22Rv1 (cell line): ENCODE measurements around the gene CLIC5.

Source experiments
- ZFX ChIP-seq: fragments of 450-650 bp; IDR thresholded peaks from 2 replicates; pipeline ENCODE4 v1.6.1; 2017; ENCODE audit warnings: antibody characterized with exemption, borderline replicate concordance
- TF ChIP-seq, protein P1 (sequence below): fragments of 450-650 bp; IDR thresholded peaks from 2 replicates; pipeline ENCODE4 v1.5.1; 2017; ENCODE audit warnings: mild to moderate bottlenecking

DNA sequence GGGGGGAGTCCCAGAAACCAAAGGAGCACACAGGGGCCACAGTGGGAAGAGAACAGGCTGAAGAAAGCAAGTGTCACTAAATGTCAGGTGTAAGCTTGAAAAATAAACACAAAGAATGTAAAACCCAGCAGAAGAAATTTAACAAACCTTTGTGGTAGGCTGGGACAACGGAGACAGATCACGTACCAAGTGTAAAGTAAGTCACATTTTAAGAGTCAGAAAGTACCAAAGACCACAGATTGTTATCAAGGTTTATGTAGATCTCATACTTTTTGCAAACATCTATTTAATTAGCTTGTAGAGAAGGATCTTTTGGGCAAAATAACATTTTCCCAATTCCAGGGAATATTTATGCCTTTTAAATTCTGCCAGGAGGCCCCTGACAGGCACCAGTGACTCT, 1.6 kb downstream of the CLIC5 start:
- TF ChIP-seq, protein P1, sequence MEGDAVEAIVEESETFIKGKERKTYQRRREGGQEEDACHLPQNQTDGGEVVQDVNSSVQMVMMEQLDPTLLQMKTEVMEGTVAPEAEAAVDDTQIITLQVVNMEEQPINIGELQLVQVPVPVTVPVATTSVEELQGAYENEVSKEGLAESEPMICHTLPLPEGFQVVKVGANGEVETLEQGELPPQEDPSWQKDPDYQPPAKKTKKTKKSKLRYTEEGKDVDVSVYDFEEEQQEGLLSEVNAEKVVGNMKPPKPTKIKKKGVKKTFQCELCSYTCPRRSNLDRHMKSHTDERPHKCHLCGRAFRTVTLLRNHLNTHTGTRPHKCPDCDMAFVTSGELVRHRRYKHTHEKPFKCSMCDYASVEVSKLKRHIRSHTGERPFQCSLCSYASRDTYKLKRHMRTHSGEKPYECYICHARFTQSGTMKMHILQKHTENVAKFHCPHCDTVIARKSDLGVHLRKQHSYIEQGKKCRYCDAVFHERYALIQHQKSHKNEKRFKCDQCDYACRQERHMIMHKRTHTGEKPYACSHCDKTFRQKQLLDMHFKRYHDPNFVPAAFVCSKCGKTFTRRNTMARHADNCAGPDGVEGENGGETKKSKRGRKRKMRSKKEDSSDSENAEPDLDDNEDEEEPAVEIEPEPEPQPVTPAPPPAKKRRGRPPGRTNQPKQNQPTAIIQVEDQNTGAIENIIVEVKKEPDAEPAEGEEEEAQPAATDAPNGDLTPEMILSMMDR: no peak
- no peak for TF ChIP-seq ZFX
